Stimulated activated naive CD8-positive, alpha-beta T cell treated with anti-CD3 and anti-CD28 coated beads, Interleukin-15, Interleukin-2, amounts not matched to agents 100 U/mL and 50 U/mL, for 24 hours (primary cell): ENCODE results near the gene KPTN.

Experiments
- ATAC-seq: fragments of 150-1000 bp; cut with Tn5 transposase; one replicate; pipeline ENCODE4 v1.10.0; 2021
- DNase-seq: peaks from one replicate; pipeline ENCODE4 v3.0.0; 2021

The KPTN gene

GRCh38 chr19:47432499-47432898 lies 51.5 kb downstream of the KPTN start:
- DNase-seq: no peak
- no peak for ATAC-seq

- no peak for ATAC-seq
- no peak for DNase-seq
Measured at GRCh38 chr19:47432091-47432490, 51.9 kb downstream of the KPTN start.

GRCh38 chr19:47430041-47430802 lies 53.8 kb downstream of the KPTN start:
- DNase-seq (peak; percentile 48), ATAC-seq (peak; percentile 38)

GRCh38 chr19:47429140-47429793 lies 54.8 kb downstream of the KPTN start:
- no peak for DNase-seq
- no peak for ATAC-seq

GRCh38 chr19:47428177-47428894 lies 55.7 kb downstream of the KPTN start:
- DNase-seq (peak; percentile 89), ATAC-seq (peak; percentile 83)

- ATAC-seq: peak; percentile 51
- peak; percentile 80 for DNase-seq
Measured at GRCh38 chr19:47427241-47428176, 56.5 kb downstream of the KPTN start.
